GM19351 (cell line): ENCODE data around the gene PGAP1.
"Not testable (repeated sequence)": the region's sequence is repeated elsewhere in the genome, so short reads cannot be mapped to it uniquely, and the experiment has no call there.

Experiments
- ATAC-seq: cut with Tn5 transposase; IDR thresholded peaks from one replicate; pipeline ENCODE4 v1.9.1; 2021; ENCODE audit warnings: mild to moderate bottlenecking, moderate library complexity; ENCODE audit not compliant: unreplicated experiment

The PGAP1 gene

GRCh38 chr2:196949116-196949515 lies 22.6 kb upstream of the PGAP1 start:
- no peak for ATAC-seq

- peak; percentile 98 for ATAC-seq
Measured at GRCh38 chr2:196944570-196944969, 18.1 kb upstream of the PGAP1 start.

DNA sequence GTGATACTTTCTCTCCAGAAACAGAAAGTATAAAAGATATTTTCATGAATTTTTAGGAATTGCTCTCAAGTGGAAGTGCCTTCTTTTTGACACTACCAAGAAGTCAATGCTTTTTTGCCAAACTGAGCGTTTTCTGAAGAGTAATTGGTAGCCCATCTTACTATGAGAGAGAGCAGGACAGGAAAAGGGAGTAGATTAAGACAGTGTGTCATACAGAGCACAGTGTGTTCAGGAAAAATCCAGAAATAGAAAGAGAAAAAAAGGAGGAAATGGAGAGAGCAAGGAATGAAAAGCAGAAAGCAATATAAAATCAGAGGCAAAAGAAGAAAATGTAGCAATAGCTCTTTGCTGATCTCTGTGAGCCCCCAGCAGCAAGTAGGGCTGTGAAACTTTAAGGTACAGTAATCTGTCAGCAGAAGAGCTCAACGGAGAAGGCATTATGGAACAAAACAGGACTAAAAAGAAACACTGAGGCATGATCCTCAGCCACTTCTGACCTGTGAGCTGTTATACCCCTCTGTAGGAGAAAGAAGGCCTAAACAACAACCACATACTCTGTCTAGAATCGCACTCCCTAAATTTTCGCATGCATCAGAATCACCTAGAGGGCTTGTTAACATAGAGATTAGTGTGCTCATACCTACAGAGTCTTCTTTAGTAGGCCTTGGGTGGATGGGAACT lies 15.0 kb upstream of the PGAP1 start:
- no peak for ATAC-seq

DNA sequence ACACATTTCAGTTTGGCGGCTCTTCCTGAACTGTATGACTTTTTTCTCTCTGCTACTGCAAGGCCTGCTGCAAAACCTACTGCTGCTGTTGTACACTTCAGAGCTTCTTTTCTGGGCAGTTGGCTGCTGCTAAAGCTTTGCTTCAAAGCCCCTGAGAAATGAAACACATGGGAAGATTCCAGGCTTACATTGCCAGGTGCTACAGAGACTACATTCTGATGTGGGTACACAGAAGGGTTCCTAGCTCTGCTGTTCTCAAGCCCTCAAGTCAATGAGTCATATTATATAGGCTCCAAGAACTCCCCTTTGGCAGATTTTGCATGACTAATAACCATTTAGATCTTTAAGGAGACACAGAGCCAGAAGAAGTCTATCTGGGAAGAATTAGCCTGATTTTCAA lies 12.9 kb upstream of the PGAP1 start:
- no peak for ATAC-seq

GRCh38 chr2:196935432-196935831 lies 8.9 kb upstream of the PGAP1 start:
- no peak for ATAC-seq

GRCh38 chr2:196934672-196935071 lies 8.2 kb upstream of the PGAP1 start:
- no peak for ATAC-seq

- no peak for ATAC-seq
Measured at GRCh38 chr2:196931555-196931954, 5.0 kb upstream of the PGAP1 start.

DNA sequence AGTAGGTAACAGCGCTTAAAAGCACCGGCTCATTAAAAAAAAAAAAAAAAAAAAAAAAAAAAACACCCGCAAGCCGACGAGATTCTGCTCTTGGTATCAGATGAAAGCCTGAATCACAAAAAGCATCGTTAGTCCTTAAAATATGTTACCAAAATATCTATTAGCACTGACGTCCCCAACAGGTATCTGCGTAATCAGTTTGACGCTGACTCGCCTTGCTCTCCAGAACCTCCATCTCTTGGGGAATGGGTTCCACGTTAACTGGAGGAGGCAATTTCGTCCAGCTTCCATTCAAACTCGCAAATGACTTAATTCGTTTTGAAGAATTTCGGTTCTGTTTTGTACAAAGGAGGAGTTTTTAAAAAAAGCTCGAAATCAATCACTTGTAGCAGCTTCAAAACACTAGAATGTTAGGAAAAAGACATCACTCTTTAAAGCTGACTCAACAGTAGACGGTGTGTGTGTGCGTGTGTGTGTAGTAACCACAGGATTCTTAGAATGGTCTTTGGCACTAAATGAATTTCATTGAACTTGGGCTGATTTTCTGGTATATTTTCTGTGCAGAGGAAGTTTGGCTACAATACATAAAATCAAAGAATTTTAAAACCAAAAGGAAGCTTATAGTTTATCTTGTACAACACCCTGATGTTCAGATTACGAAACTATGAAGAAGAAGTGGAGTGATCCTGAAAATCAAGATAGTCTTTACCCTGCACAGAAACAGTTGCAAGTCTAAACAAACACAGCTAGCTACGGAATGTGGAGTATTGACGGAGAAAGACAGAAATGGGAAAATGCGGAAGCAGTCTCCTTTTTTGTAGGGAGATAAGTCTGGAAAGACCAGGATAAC lies 1.1 kb upstream of the PGAP1 start:
- ATAC-seq, result peak; percentile 4

DNA sequence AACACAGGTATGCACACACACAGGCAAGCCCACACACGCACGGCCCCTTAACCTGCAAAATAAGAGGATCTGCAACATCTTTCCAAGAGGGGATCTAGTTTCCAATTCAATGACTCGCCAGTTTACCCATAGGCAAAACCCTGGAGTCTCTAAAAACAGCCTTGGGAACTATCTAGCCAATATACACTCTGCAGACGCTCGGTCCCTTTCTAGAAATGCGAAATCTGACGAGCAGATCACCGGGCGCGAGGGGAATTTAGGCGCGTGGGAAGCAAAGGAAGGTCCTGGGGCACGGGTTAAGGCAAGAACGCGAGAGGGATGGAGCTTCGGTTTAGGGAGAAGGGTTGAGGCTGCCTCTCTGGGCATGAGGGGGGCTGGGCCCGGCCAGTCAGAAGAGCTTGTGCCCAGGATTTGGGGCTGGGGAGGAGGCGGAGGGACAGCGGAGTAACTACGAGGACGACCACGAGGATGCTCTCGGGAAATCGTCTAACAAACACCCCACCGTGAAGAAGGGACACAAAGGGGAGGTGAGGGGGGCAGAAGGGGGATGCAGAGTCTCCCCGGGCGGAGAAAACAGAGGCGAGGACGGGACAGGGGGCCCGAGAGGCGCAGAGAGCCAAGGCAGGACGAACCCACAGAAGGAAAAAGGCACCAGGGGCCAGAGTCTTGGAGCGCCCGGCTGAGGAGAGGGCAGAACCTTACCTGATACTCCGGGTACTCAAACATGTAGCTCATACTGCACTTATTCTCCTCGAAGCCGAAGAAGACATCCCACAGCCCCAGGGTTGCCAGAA lies 542 bp downstream of the PGAP1 start:
- ATAC-seq, result peak; percentile 28

DNA sequence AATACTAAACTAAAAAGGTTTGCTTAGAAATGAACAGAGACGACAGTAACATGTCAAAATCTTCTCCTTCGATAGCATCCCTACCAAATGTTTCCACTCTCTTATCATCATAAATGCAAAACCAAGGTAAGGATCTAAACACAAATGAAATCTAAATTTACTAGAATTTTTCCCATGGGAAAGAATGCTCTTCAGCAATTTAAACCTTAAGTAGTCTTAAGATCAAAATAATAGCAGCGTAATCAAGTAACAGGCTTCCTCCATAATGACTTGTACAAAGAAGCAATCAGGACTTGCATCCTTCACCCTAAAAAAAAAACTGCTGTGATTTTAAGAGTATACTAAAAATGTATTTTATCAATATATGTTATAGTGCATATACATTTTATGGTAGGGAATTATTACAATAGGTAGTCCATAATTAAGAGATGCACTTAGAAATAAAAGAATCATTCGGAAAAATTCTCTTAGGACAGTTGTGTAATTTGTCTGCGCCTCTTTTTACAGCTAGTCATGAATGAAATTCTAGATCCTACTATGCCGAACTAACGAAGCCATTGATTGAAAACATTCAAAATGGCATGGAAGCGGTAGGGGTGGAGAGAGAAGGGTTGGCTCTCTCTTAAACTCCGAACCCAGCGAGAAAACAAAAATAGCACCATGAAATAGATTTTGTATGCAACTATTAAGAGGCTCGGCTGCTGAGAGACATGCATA lies 1.3 kb downstream of the PGAP1 start:
- no peak for ATAC-seq

DNA sequence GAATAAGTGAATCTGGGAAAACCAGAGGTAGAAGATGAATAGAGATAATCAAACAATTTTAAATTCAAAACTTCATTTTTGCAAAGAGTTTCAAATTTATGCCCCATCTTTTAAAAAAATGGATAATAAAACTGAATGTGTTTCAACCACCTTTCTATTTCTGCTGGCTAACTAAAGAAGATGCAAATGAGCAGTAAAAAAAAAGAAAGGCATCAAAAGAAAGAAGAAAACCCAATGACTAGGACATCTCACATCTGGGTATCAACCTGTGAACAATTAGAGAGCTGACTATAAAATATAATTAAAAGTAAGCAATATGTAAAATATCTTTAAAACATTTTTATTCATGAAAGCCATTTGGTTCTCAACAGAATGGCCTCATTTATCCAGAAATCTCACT lies 2.5 kb downstream of the PGAP1 start:
- ATAC-seq, result no peak

GRCh38 chr2:196918927-196919326 lies 7.6 kb downstream of the PGAP1 start:
- ATAC-seq, result no peak

DNA sequence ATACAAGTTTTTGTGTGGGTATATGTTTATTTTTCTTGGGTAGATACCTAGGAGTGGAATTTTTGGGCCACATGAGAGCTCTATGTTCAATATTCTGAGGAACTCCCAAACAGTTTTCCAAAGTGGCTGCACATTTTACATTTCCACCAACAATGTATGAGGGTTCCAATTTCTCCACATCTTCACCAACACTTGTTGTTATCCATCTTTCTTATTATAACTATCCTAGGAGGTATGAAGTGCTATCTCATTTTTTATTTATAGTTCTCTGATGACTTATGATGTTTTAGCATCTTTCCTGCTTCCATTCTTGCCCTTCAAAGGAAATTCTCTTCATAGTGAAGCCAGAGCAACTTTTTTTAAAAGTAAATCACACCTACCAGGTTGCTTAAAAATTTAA lies 8.7 kb downstream of the PGAP1 start:
- ATAC-seq, result no peak

DNA sequence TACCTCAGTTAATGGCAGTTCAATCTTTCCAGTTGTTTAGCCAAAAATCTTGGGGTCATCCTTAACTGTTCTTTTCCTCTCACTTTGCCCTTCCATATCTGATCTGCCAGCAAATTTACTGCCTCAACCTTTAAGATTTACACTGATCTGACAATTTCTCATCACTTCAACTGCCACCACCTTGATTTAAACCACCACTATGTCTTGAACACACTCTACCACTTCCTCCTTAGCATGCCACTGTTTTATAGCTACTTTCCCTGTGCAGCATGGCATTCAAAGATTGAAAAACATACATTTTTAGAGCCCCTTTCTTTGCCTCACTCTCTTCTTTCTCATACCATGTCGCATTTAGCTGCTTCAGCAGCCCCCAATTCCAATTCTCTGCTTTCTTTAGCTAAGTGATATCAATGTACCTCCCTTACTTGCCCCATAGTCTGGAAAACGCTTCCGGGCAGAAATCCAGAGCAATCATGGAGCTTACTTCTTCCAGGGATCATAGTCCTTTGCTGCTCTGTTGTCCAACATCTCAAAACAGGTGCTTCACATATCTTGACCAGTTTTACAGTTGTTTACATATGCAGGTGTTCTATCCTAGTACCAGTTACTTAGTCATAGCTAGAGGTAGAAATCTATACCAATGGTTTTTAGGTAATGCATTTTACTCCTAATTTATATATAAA lies 10.9 kb downstream of the PGAP1 start:
- peak; percentile 25 for ATAC-seq

- ATAC-seq, result peak; percentile 97
Measured at GRCh38 chr2:196914867-196915460, 11.5 kb downstream of the PGAP1 start.

- no peak for ATAC-seq
Measured at GRCh38 chr2:196913691-196914090, 12.8 kb downstream of the PGAP1 start.

- not testable (repeated sequence) for ATAC-seq
Measured at GRCh38 chr2:196905365-196905764, 21.1 kb downstream of the PGAP1 start.

- ATAC-seq, result no peak
Measured at GRCh38 chr2:196902828-196903227, 23.7 kb downstream of the PGAP1 start.

DNA sequence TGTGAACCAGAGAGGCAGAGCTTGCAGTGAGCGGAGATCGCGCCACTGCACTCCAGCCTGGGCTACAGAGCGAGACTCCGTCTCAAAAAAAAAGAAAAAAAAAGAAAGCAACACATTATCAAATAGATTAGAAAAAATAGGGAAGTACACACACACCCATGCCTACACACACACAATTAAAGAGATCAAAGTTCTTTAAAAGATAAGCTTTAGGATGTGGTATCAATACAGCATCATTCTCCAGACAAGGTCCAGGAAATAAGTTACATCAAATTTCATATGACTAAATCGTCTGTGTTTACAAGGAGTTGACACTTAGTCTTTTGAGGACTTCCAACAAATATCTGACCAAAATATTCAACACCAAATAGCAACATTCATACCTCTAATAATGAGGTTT lies 25.7 kb downstream of the PGAP1 start:
- no peak for ATAC-seq

DNA sequence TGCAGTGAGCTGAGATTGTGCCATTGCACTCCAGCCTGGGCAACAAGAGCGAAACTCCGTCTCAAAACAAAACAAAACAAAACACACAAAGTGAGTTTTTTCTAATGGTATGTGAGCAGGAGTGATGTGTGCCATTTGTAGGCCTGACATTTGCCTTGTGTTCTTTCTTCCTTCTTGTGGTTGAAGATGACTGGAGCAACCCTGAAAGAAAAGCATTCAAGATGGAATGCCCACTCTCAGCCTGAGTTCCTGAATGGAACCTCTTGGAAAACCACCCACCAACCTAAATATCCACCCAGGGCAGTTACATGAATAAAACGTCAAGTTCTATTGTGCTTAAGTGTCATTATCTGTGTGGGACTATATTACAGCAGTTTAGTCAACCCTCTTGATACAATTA lies 26.5 kb downstream of the PGAP1 start:
- ATAC-seq, result no peak
